H1 (cell line): ENCODE results near the gene ARMH1. TPM values are rescaled to one million over a fixed set of nuclear protein-coding genes. Genes with fewer than 3 reads are reported as not detected.

ENCODE experiments used
- CTCF ChIA-PET: fragments of 300-600 bp; sonication (Branson Sonifier 250); formaldehyde crosslinking; loops from one replicate; lab custom pipeline; 2021; ENCODE audit not compliant: partially characterized antibody; lab: Charles Lee
- POLR2A ChIA-PET: fragments of 300-600 bp; sonication (Branson Sonifier 250); formaldehyde crosslinking; loops from one replicate; lab custom pipeline; 2021; ENCODE audit warnings: inconsistent platforms; ENCODE audit not compliant: partially characterized antibody; lab: Charles Lee
- DNase-seq, 2 experiments: peaks; one replicate each; pipeline versions ENCODE4 v3.0.0 to v3.0.0-alpha.2; 2010 to 2022; ENCODE audit warnings: low spot score in 2 of 2, low read depth in 1 of 2, mixed read lengths in 1 of 2
- FAIRE-seq: peaks from 2 replicates; lab custom pipeline; 2011; peaks lifted over from hg19 to GRCh38; lab: Jason Lieb, UNC
- H2AFZ ChIP-seq: 2 replicates; pipeline ENCODE4 v1.8.1; 2012; ENCODE audit warnings: low read length, inconsistent platforms
- H2AK5ac ChIP-seq: 2 replicates; pipeline ENCODE4 v1.6.1; 2013; ENCODE audit warnings: low read depth, low read length
- H2BK120ac ChIP-seq: replicated peaks from 2 replicates; pipeline ENCODE3; 2013; ENCODE audit warnings: low read depth, low read length, inconsistent platforms
- H2BK12ac ChIP-seq: 2 replicates; pipeline ENCODE4 v1.6.1; 2013; ENCODE audit warnings: low read depth, low read length
- H2BK15ac ChIP-seq: 2 replicates; pipeline ENCODE4 v1.6.1; 2013; ENCODE audit warnings: low read length
- H2BK20ac ChIP-seq: 2 replicates; pipeline ENCODE4 v1.6.1; 2013; ENCODE audit warnings: low read length
- H2BK5ac ChIP-seq: 2 replicates; pipeline ENCODE4 v1.6.1; 2013; ENCODE audit warnings: low read depth, low read length
- H3K14ac ChIP-seq: 2 replicates; pipeline ENCODE4 v1.6.1; 2013; ENCODE audit warnings: inconsistent platforms; ENCODE audit not compliant: insufficient read length
- H3K18ac ChIP-seq: 2 replicates; pipeline ENCODE4 v1.6.1; 2013; ENCODE audit warnings: low read length; ENCODE audit errors: extremely low read depth
- H3K23ac ChIP-seq: 2 replicates; pipeline ENCODE4 v1.6.1; 2013; ENCODE audit warnings: inconsistent platforms; ENCODE audit not compliant: insufficient read length
- H3K23me2 ChIP-seq: 2 replicates; pipeline ENCODE4 v1.6.1; 2013; ENCODE audit warnings: low read depth, low read length
- H3K27ac ChIP-seq: 2 replicates; pipeline ENCODE4 v1.6.1; 2011; ENCODE audit warnings: low read depth, low read length, inconsistent platforms
- H3K27me3 ChIP-seq, 4 experiments: replicated peaks in 1 of 4; 1 replicate in 1 of 4; 2 replicates in 3 of 4; pipeline versions ENCODE4 v1.6.1 to v1.8.1; 2011 to 2013; ENCODE audit warnings: low read length in 3 of 4, mild to moderate bottlenecking in 3 of 4, inconsistent platforms in 2 of 4, mixed read lengths in 2 of 4, moderate library complexity in 1 of 4; ENCODE audit not compliant: control insufficient read depth in 3 of 4, insufficient read depth in 3 of 4; ENCODE audit errors: extremely low read depth in 1 of 4
- H3K36me3 ChIP-seq, 4 experiments: 2 replicates each; pipeline versions ENCODE4 v1.6.1 to v1.8.1; 2011 to 2013; ENCODE audit warnings: mild to moderate bottlenecking in 4 of 4, low read length in 3 of 4, moderate library complexity in 2 of 4, control low read depth in 1 of 4, inconsistent platforms in 1 of 4; ENCODE audit not compliant: insufficient read depth in 4 of 4, control insufficient read depth in 2 of 4
- H3K4ac ChIP-seq: replicated peaks from 2 replicates; pipeline ENCODE3; 2013; ENCODE audit warnings: low read length, low read depth, mixed read lengths, inconsistent platforms; ENCODE audit not compliant: insufficient read length
- H3K4me1 ChIP-seq, 4 experiments: replicated peaks in 1 of 4; 1 replicate in 1 of 4; 2 replicates in 3 of 4; pipeline versions ENCODE4 v1.6.1 to v1.8.1; 2011 to 2013; ENCODE audit warnings: low read length in 3 of 4, inconsistent platforms in 2 of 4, mixed read lengths in 1 of 4; ENCODE audit not compliant: insufficient read depth in 4 of 4, control insufficient read depth in 3 of 4
- H3K4me2 ChIP-seq, 2 experiments: 2 replicates each; pipeline versions ENCODE4 v1.6.1 to v1.8.1; 2011 to 2013; ENCODE audit warnings: low read depth in 2 of 2, low read length in 2 of 2, control low read depth in 1 of 2, inconsistent platforms in 1 of 2, mild to moderate bottlenecking in 1 of 2; ENCODE audit not compliant: insufficient read depth in 1 of 2
- H3K4me3 ChIP-seq, 4 experiments: fragments of 200-600, 300-600 bp in 1 of 4; sonication (generic), shearing (Covaris generic), sonication (Bioruptor Twin) in 1 of 4; 2 replicates each; pipeline versions ENCODE4 v1.5.1 to v1.8.1; 2011 to 2016; ENCODE audit warnings: low read length in 4 of 4, low read depth in 3 of 4, control low read depth in 2 of 4, inconsistent platforms in 2 of 4, mild to moderate bottlenecking in 2 of 4, mixed read lengths in 1 of 4, moderate library complexity in 1 of 4; ENCODE audit not compliant: insufficient read depth in 2 of 4; ENCODE audit errors: extremely low read depth in 1 of 4
- H3K56ac ChIP-seq: replicated peaks from 2 replicates; pipeline ENCODE3; 2013; ENCODE audit warnings: low read depth, mild to moderate bottlenecking, mixed read lengths, low read length, inconsistent platforms; ENCODE audit not compliant: insufficient read length
- H3K79me1 ChIP-seq: 2 replicates; pipeline ENCODE4 v1.6.1; 2013; ENCODE audit warnings: low read depth, low read length, control low read depth
- H3K79me2 ChIP-seq, 2 experiments: 2 replicates each; pipeline versions ENCODE4 v1.6.1 to v1.8.1; 2012 to 2013; ENCODE audit warnings: low read length in 2 of 2, mild to moderate bottlenecking in 2 of 2, inconsistent platforms in 1 of 2; ENCODE audit not compliant: insufficient read depth in 2 of 2, control insufficient read depth in 1 of 2
- H3K9ac ChIP-seq, 4 experiments: replicated peaks in 1 of 4; 1 replicate in 1 of 4; 2 replicates in 3 of 4; pipeline versions ENCODE4 v1.6.1 to v1.8.1; 2011 to 2013; ENCODE audit warnings: low read depth in 3 of 4, low read length in 3 of 4, control low read depth in 2 of 4, mild to moderate bottlenecking in 2 of 4, moderate library complexity in 2 of 4, inconsistent platforms in 1 of 4; ENCODE audit errors: extremely low read depth in 1 of 4
- H3K9me3 ChIP-seq, 2 experiments: 2 replicates each; pipeline versions ENCODE4 v1.6.1 to v1.8.1; 2012 to 2013; ENCODE audit warnings: mild to moderate bottlenecking in 2 of 2, moderate library complexity in 2 of 2, control low read depth in 1 of 2, inconsistent platforms in 1 of 2, low read depth in 1 of 2, low read length in 1 of 2, mixed read lengths in 1 of 2; ENCODE audit not compliant: insufficient read depth in 2 of 2
- H4K20me1 ChIP-seq, 2 experiments: replicated peaks in 1 of 2; 2 replicates each; pipeline versions ENCODE3 to v1.8.1; 2011 to 2013; ENCODE audit warnings: inconsistent platforms in 2 of 2, low read length in 2 of 2, mild to moderate bottlenecking in 1 of 2; ENCODE audit not compliant: insufficient read depth in 2 of 2, control insufficient read depth in 1 of 2
- H4K5ac ChIP-seq: 2 replicates; pipeline ENCODE4 v1.6.1; 2013; ENCODE audit warnings: low read length, low read depth, mixed read lengths, inconsistent platforms; ENCODE audit not compliant: insufficient read length
- H4K8ac ChIP-seq: 2 replicates; pipeline ENCODE4 v1.8.0; 2013; ENCODE audit warnings: mild to moderate bottlenecking, moderate library complexity, low read length, inconsistent platforms; ENCODE audit not compliant: insufficient read depth; ENCODE audit errors: extremely low read depth
- H4K91ac ChIP-seq: replicated peaks from 2 replicates; pipeline ENCODE3; 2013; ENCODE audit warnings: low read length, mixed read lengths, inconsistent platforms; ENCODE audit not compliant: insufficient read length
- EZH2 ChIP-seq: fragments of 200-600 bp; sonication (generic); IDR thresholded peaks from 2 replicates; pipeline ENCODE4 v1.7.1; 2012; ENCODE audit warnings: low read depth, mild to moderate bottlenecking, moderate library complexity, low read length, inconsistent platforms; ENCODE audit not compliant: severe bottlenecking
- POLR2A ChIP-seq, 2 experiments: IDR thresholded peaks; 1 replicate in 1 of 2; 2 replicates in 1 of 2; pipeline ENCODE4 v1.6.1; 2011; ENCODE audit warnings: low read depth in 2 of 2, low read length in 2 of 2, mild to moderate bottlenecking in 2 of 2; ENCODE audit errors: control extremely low read depth in 1 of 2
- POLR2AphosphoS5 ChIP-seq: IDR thresholded peaks from 2 replicates; pipeline ENCODE4 v1.6.1; 2011; ENCODE audit warnings: low read depth, low read length
- SUZ12 ChIP-seq: fragments of 200-600 bp; sonication (generic); IDR thresholded peaks from 2 replicates; pipeline ENCODE4 v1.6.1; 2012; ENCODE audit warnings: mild to moderate bottlenecking, inconsistent platforms, low read length, moderate library complexity, mixed read lengths
- WGBS, 2 experiments: shearing (Covaris generic) in 1 of 2; methylation state at CpG; one replicate each; pipeline versions ENCODE4 v1.1.6 to v1.1.7; 2013 to 2015; ENCODE audit warnings: low lambda C conversion rate in 2 of 2, mixed read lengths in 2 of 2, inconsistent platforms in 1 of 2, low coverage in 1 of 2, missing lambda C conversion rate in 1 of 2; ENCODE audit not compliant: insufficient replicate concordance in 2 of 2, insufficient coverage in 1 of 2, insufficient read length in 1 of 2; ENCODE audit errors: extremely low coverage in 1 of 2, missing lambda C conversion rate in 1 of 2; 5-methylcytosine and 5-hydroxymethylcytosine counted together
- polyA plus RNA-seq, 7 experiments: library from polyadenylated mRNA; depleted of rRNA in 3 of 7; stranded (reverse) in 5 of 7; unstranded in 2 of 7; fragments of >200 nt in 5 of 7; fragments of 200-250 nt in 2 of 7; gene quantifications; 1 replicate in 5 of 7; 2 replicates in 1 of 7; 4 replicates in 1 of 7; pipeline versions ENCODE4 v1.2.1 to v1.2.3, GENCODE V29; 2011 to 2013; ENCODE audit warnings: missing spikeins in 2 of 7, mixed read lengths in 2 of 7
- total RNA-seq: library from RNA; stranded (reverse); fragmentation: NEBNext Ultra II Directional; extraction: Animal tissue kit (Norgen Biotek cat#: 25700); gene quantifications from 2 replicates; pipeline ENCODE4 v1.2.1, GENCODE V29; 2021

The ARMH1 gene
- total and polyA plus RNA-seq, 2 of the 8 experiments (the other 6 are each of a cell fraction or from before 2014, with no cell fraction given): 0.82 to 0.85 TPM

DNA sequence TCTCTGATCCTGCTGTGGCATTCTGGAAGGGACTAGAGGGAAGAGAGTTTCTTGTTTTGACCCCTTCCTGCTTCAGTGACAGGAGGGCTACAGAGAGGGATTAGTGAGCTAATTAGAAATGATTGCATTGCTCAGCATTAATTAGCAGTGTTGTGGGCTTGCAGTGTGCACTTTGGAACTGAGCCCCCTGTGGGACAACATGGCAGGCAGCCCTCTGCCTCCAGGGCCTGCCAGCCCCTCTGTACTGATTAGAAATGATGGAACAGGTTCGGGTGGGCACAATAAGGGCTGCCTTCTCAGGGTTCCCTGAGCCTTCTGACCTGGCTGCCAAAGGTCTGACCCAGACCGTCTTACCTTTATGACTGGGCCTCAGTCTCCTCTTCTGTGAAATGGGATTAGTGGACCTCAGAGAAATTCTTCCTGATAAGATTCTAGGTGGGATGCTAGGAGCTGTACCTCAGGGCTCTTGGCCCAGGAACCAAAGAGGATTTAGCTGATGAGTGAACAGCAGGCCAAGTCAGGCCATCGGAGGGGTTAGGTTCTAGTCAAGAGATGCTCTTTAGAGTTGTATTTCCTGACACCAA is 39.8 kb upstream of the ARMH1 start:
- Histone ChIP-seq H4K20me1 (peaks cover 6 to 10% of the 10 kb centered on the region in 2 experiments), H4K8ac (no peak overlapping the region), H3K14ac (no peak overlapping the region), H3K27ac (no peak overlapping the region), H4K91ac (no peak overlapping the region), H3K4me3 (no peak overlapping the region), H3K36me3 (peaks cover 33 to 63% (median 53%) of the 10 kb centered on the region in 4 experiments; a peak in 7 of 8 replicates), H3K9me3 (no peaks in the 10 kb centered on the region), H3K23me2 (no peaks in the 10 kb centered on the region; the same call in 1 of the 2 replicates), H3K4me2 (no peak overlapping the region; a peak in 1 of 4 replicates), H2BK12ac (no peak overlapping the region), H2AFZ (no peak overlapping the region), H3K18ac (no peak overlapping the region), H2BK15ac (no peak overlapping the region), H3K79me2 (peaks cover 3 to 26% of the 10 kb centered on the region in 2 experiments; a peak in 3 of 4 replicates), H2BK5ac (no peak overlapping the region), H4K5ac (no peak overlapping the region), H3K79me1 (peaks cover 15% of the 10 kb centered on the region), H3K4me1 (peaks cover 0 to 11% (median 4%) of the 10 kb centered on the region in 4 experiments; a peak in 6 of 7 replicates), H3K56ac (no peak overlapping the region), H2BK120ac (no peak overlapping the region), H3K9ac (no peak overlapping the region), H2AK5ac (no peak overlapping the region), H3K23ac (no peak overlapping the region), H3K27me3 (no peaks in the 10 kb centered on the region), H3K4ac (no peak overlapping the region), H2BK20ac (no peak overlapping the region)
- DNase-seq (no peak), FAIRE-seq (no peak)
- ChIA-PET CTCF (interaction anchor here (1.0 to 15.0 kb wide), 9 partner anchors 9 to 417 kb away, joined by 3 to 197 read pairs (median 8); no protein-coding TSS in a partner anchor), POLR2A (interaction anchor here (1.0 to 30.8 kb wide), 9 partner anchors 6 to 551 kb away, joined by 3 to 633 read pairs (median 5); no protein-coding TSS in a partner anchor)
- 0 out of 2 replicates have a peak, but pooled peaks have one; percentile 25 for TF ChIP-seq POLR2AphosphoS5
- no peak for TF ChIP-seq EZH2
- TF ChIP-seq POLR2A (IDR thresholded peaks at IDR 0.05; ENCODE audit: control extremely low read depth in 1 of 2, low read depth in 2 of 2, low read length in 2 of 2): peak in 1 of 2 experiments; percentile 1; a peak in 1 of 3 replicates
- no peak for TF ChIP-seq SUZ12
- WGBS, 2 experiments: 89% methylated on average over 3 of the region's 3 CpGs; no CpG with 5 or more reads in 1 of the 2 experiments
